GM12891 (cell line): Measurements from ENCODE around the gene SMIM30.

Experiments used
- POLR2AphosphoS5 ChIP-seq: IDR thresholded peaks from 2 replicates; pipeline ENCODE4 v1.6.1; 2011; ENCODE audit warnings: low read depth, low read length, control low read depth
- SPI1 ChIP-seq: IDR thresholded peaks from 2 replicates; pipeline ENCODE4 v1.6.1; 2011; ENCODE audit warnings: low read depth, low read length, control low read depth

- no peak for TF ChIP-seq POLR2AphosphoS5
- TF ChIP-seq SPI1: no peak
These were observed 23.7 kb downstream of the SMIM30 start for GRCh38 chr7:113094517-113095249.
